Motor neuron (in vitro differentiated cells): ENCODE data around the gene TSHZ2. TPM values are rescaled to one million over a fixed set of nuclear protein-coding genes. Genes with fewer than 3 reads are reported as not detected.
"Not testable (repeated sequence)": the region's sequence is repeated elsewhere in the genome, so short reads cannot be mapped to it uniquely, and the experiment has no call there.

Experiments used
- ATAC-seq, 8 experiments: fragments of 200-7000 bp; cut with Tn5 transposase; replicated peaks in 6 of 8; 2 replicates each; pipeline ENCODE4 v1.8.0; 2021; ENCODE audit warnings: mild to moderate bottlenecking in 8 of 8, moderate library complexity in 8 of 8
- H3K27ac ChIP-seq, 2 donors: fragments of 250-450 bp; sonication (Bioruptor Pico); 2 replicates each; pipeline ENCODE4 v1.9.0; 2021; ENCODE audit warnings: antibody characterized with exemption in 2 of 2, mild to moderate bottlenecking in 2 of 2, moderate library complexity in 1 of 2
- H3K4me1 ChIP-seq, 2 donors: fragments of 250-450 bp; sonication (Bioruptor Pico); replicated peaks in 1 of 2; 2 replicates each; pipeline ENCODE4 v1.6.1; 2021; ENCODE audit warnings: antibody characterized with exemption in 2 of 2, mild to moderate bottlenecking in 2 of 2, moderate library complexity in 1 of 2
- H3K4me3 ChIP-seq, 5 donors: fragments of 250-450 bp; sonication (Bioruptor Pico); 2 replicates each; pipeline ENCODE4 v1.9.0; 2021; ENCODE audit warnings: antibody characterized with exemption in 5 of 5, mild to moderate bottlenecking in 5 of 5, moderate library complexity in 4 of 5
- WGBS, 10 experiments: fragments of 450-650 bp; shearing (Covaris generic); methylation state at CpG; one replicate each; pipeline ENCODE4 v1.0.0; 2022; 5-methylcytosine and 5-hydroxymethylcytosine counted together
- in situ Hi-C, 9 experiments: fragments of 400-800 bp; cut with MboI; loops; one replicate each; pipeline ENCODE4 v1.15.0; 2021; ENCODE audit warnings: low sequenced_read_pairs in 9 of 9, low pct_unique_long_range_greater_than_20kb in 2 of 9; ENCODE audit not compliant: unreplicated experiment in 9 of 9
- total RNA-seq, 8 experiments: library from RNA; unstranded; fragments of 300-600 nt; gene quantifications; 2 replicates each; pipeline versions ENCODE4 v1.2.3 to v1.2.4, GENCODE V29; 2022

TSHZ2 gene
- total RNA-seq, 8 experiments from 2014 or later, result 11.4 to 125 (median 47.7) TPM

DNA sequence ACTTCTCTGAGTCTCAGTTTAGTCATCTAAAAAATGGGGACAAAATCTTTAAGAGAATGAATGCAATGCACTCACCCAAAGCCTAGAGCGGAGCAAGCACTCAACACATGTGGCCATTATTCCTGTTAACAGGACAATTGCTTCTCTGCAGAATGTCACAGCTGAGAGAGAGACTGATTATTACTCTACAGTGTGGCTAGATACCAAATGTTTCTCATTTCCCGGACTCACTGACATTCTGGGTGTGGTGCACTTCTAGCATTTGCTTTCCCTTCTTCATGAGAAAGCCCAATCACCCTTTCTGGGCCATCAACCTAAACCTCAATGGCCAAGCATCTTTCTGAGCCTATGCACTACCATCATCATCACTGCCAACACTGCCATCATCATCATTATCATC, 347.6 kb downstream of the TSHZ2 start:
- peak in 2 of 8 experiments; percentile 83 to 95 for ATAC-seq
- Histone ChIP-seq H3K4me3 (no peak overlapping the region), H3K27ac (no peak overlapping the region), H3K4me1 (peaks cover 23 to 24% of the 10 kb centered on the region in 2 donors)
- 14 to 100% (median 100%) methylated on average over 1 to 2 of the region's 2 CpGs; no CpG with 5 or more reads in 3 of the 10 experiments for WGBS, 10 experiments
- in situ Hi-C loops, result no loop called here

- WGBS, 10 experiments, result 40 to 100% (median 76%) methylated on average over 1 to 3 of the region's 3 CpGs; no CpG with 5 or more reads in 2 of the 10 experiments
- no peak overlapping the region for H3K27ac ChIP-seq
- peaks cover 21 to 22% of the 10 kb centered on the region in 2 donors for H3K4me1 ChIP-seq
- in situ Hi-C loops, result no loop called here
- ATAC-seq, result no peak
- H3K4me3 ChIP-seq, result no peak overlapping the region
Observed at GRCh38 chr20:53320701-53321100, 348.5 kb downstream of the TSHZ2 start.

GRCh38 chr20:53321596-53321995, 349.4 kb downstream of the TSHZ2 start:
- Histone ChIP-seq H3K4me1 (peaks cover 12 to 15% of the 10 kb centered on the region in 2 donors), H3K27ac (no peak overlapping the region), H3K4me3 (no peak overlapping the region)
- ATAC-seq, result no peak
- WGBS, 10 experiments, result 83 to 100% (median 100%) methylated on average over 1 to 4 of the region's 5 CpGs; no CpG with 5 or more reads in 5 of the 10 experiments
- in situ Hi-C loops, result no loop called here

DNA sequence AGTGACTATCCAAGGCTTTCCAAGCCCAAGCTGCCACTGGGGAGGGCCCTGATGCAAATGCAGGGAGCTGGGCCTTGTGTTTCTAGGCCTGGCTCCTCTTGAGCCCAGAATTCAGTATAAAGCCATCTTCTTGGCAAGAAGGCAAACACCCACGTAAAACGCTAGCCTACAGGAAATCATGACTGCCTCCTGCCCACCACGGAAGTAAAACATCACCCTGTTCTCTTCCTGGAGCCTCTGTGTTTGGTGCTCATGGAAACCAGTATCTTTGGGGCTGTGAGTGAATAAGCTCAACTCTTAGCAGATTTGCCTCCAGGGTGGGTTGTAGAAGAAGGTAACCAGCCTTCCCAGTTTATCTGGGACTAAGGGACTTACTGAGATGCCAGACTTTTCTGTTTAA, 350.5 kb downstream of the TSHZ2 start:
- WGBS, 10 experiments, result 91 to 100% (median 96%) methylated on average over 1 to 3 of the region's 3 CpGs; no CpG with 5 or more reads in 7 of the 10 experiments
- no peak overlapping the region for H3K4me3 ChIP-seq
- H3K4me1 ChIP-seq, result peaks cover 2 to 5% of the 10 kb centered on the region in 2 donors
- in situ Hi-C loops, result no loop called here
- H3K27ac ChIP-seq, result no peak overlapping the region
- no peak for ATAC-seq

DNA sequence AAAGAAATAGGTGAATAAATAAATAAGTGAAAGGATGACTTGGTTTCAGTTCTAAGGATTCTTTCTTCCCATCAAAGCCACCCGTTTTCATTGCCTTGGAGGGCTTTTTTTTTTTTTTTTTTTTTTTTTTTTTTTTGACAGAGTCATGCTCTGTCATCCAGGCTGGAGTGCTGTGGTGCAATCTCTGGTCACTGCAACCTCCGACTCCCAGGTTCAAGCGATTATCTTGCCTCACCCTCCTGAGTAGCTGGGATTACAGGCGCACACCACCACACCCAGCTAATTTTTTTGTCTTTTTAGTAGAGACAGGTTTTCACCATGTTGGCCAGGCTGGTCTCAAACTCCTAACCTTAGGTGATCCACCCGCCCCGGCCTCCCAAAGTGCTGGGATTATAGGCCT, 351.3 kb downstream of the TSHZ2 start:
- 79 to 100% (median 91%) methylated on average over 1 to 5 of the region's 6 CpGs; no CpG with 5 or more reads in 1 of the 10 experiments for WGBS, 10 experiments
- H3K27ac ChIP-seq, ATAC-seq, H3K4me3 ChIP-seq, H3K4me1 ChIP-seq, in situ Hi-C loops: not testable (repeated sequence)

GRCh38 chr20:53324816-53325215, 352.7 kb downstream of the TSHZ2 start:
- WGBS, 10 experiments, result 43 to 100% (median 93%) methylated on average over 2 to 4 of the region's 4 CpGs; no CpG with 5 or more reads in 1 of the 10 experiments
- H3K4me3 ChIP-seq, result no peak overlapping the region
- no peak overlapping the region for H3K27ac ChIP-seq
- no peak for ATAC-seq
- H3K4me1 ChIP-seq, result no peaks in the 10 kb centered on the region
- in situ Hi-C loops, result no loop called here

DNA sequence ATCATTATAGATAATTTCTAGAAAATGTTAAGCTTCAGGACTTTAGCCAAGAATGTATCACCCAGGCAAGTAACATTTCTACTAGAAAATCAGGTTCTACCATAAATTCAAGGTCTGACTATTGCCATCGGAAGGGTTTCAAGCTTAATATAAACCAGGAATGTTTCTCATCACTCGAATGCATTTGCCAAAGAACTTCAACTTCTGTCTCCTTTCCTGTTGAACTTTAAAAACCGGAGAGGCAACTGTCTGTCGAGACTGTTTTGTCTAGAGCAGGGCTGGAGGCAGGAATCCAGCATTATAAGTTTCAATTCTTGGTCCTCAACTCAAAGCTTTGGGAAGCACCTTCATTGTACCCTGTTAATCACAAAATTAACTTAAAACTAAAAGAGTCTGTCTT, 356.8 kb downstream of the TSHZ2 start:
- ATAC-seq, result no peak
- H3K4me3 ChIP-seq, result no peak overlapping the region
- 0 to 96% (median 79%) methylated on average over 2 to 4 of the region's 4 CpGs; no CpG with 5 or more reads in 2 of the 10 experiments for WGBS, 10 experiments
- peaks cover 0 to 11% of the 10 kb centered on the region in 2 donors for H3K4me1 ChIP-seq
- no peak overlapping the region for H3K27ac ChIP-seq
- in situ Hi-C loops, result no loop called here

- in situ Hi-C loops, result no loop called here
- no peak overlapping the region for H3K27ac ChIP-seq
- WGBS, 10 experiments, result 13 to 100% (median 88%) methylated on average over 1 of the region's 1 CpG; no CpG with 5 or more reads in 2 of the 10 experiments
- peaks cover 0 to 11% of the 10 kb centered on the region in 2 donors for H3K4me1 ChIP-seq
- ATAC-seq, result no peak
- H3K4me3 ChIP-seq, result no peak overlapping the region
Observed at GRCh38 chr20:53329781-53330180, 357.6 kb downstream of the TSHZ2 start.

DNA sequence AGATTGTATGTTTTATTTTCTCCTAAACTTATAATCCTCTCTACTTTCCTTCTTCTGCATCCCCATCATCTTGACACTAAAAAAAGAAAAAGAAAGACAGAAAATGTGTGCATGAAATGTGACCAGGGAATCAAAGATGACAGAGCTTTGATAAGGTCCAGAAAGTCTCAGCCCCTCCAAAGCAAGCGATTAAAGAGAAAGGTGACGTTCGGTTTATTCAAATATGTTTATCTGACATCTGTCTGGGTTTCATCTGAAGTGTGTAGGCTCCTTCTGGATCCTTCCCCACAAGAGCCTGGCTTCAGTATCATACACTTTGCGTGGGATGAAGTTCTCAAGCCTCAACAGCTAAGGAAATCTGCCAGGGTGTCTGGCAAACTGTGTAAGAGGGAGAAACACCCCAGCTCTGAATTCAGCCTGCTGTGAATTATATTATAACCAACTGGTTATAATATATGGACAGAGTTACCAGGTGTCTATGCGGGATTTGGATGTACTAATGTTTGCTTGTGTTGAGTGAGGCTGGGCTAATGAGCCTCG, 358.5 kb downstream of the TSHZ2 start:
- peaks cover 0 to 11% of the 10 kb centered on the region in 2 donors for H3K4me1 ChIP-seq
- H3K4me3 ChIP-seq, result no peak overlapping the region
- in situ Hi-C loops, result no loop called here
- no peak overlapping the region for H3K27ac ChIP-seq
- WGBS, 10 experiments, result 40 to 100% (median 86%) methylated on average over 1 to 5 of the region's 6 CpGs; no CpG with 5 or more reads in 1 of the 10 experiments
- peak in 1 of 8 experiments; percentile 15 for ATAC-seq

GRCh38 chr20:53331151-53331973, 359.2 kb downstream of the TSHZ2 start:
- in situ Hi-C loops, result no loop called here
- peaks cover 0 to 11% of the 10 kb centered on the region in 2 donors for H3K4me1 ChIP-seq
- ATAC-seq, result peak; percentile 92 to 99 (median 96)
- 0 to 81% (median 70%) methylated on average over 1 to 11 of the region's 12 CpGs; no CpG with 5 or more reads in 1 of the 10 experiments for WGBS, 10 experiments
- H3K4me3 ChIP-seq, result no peak overlapping the region
- H3K27ac ChIP-seq, result peak overlapping the region in 1 of 2 donors; percentile 48

GRCh38 chr20:53332022-53332837, 360.1 kb downstream of the TSHZ2 start:
- WGBS, 10 experiments, result 80 to 100% (median 96%) methylated on average over 1 to 7 of the region's 9 CpGs; no CpG with 5 or more reads in 1 of the 10 experiments
- Histone ChIP-seq H3K27ac (no peak overlapping the region), H3K4me1 (peaks cover 0 to 11% of the 10 kb centered on the region in 2 donors), H3K4me3 (no peak overlapping the region)
- in situ Hi-C loops, result no loop called here
- peak in 3 of 8 experiments; percentile 3 to 11 (median 9) for ATAC-seq

DNA sequence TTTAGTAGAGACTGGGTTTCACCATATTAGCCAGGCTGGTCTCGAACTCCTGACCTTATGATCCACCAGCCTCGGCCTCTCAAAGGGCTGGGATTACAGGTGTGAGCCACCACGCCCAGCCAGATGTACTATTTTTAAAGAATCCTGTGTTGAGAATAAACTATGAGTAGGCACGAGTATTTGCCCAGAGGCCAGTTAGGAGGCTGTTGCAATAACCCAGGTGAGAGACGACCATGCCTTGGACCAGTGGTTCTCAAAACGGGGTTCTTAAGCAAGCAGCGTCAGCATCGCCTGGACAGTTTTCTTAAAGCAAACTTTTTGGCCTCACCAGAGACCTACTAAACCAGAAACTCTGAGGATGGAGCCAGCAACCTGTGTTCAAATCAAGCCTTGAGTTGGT, 362.7 kb downstream of the TSHZ2 start:
- Histone ChIP-seq H3K27ac (no peak overlapping the region), H3K4me1 (peaks cover 0 to 11% of the 10 kb centered on the region in 2 donors), H3K4me3 (no peak overlapping the region)
- 85 to 100% (median 93%) methylated on average over 1 to 7 of the region's 8 CpGs; no CpG with 5 or more reads in 2 of the 10 experiments for WGBS, 10 experiments
- ATAC-seq, result no peak
- in situ Hi-C loops, result no loop called here

DNA sequence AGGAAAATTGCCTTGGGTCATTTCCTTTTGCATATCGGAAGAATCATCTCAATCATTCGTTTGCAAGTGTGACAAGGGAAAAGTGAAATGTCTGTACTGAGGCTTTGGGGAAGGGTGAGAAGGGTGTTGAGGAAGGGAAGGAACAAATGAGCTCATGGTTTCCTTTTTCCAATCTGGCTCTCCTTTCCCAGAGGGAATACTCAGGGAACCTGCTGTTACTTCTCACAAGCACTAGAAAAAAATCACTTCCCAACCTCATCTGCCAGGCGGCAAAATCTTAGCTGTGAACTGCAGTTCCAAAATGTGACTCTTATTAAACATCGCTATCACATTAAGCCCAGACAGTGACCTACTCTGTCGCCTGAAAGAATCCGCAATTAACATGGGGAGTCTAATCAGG, 363.4 kb downstream of the TSHZ2 start:
- peaks cover 3 to 15% of the 10 kb centered on the region in 2 donors for H3K4me1 ChIP-seq
- no peak for ATAC-seq
- no peak overlapping the region for H3K4me3 ChIP-seq
- in situ Hi-C loops, result no loop called here
- WGBS, 10 experiments, result 80 to 100% (median 90%) methylated on average over 1 to 6 of the region's 6 CpGs
- no peak overlapping the region for H3K27ac ChIP-seq
